H7 (cell line): ENCODE data around the gene MLLT6. TPM values are rescaled to one million over a fixed set of nuclear protein-coding genes. Genes with fewer than 3 reads are reported as not detected.
"Not testable (repeated sequence)": the region's sequence is repeated elsewhere in the genome, so short reads cannot be mapped to it uniquely, and the experiment has no call there.

ENCODE experiments used
- DNase-seq: peaks from one replicate; pipeline ENCODE4 v3.0.0; 2012
- H3K27me3 ChIP-seq: 2 replicates; pipeline ENCODE4 v1.6.0; 2011; ENCODE audit warnings: mild to moderate bottlenecking, low read length; ENCODE audit not compliant: control insufficient read depth, insufficient read depth
- H3K36me3 ChIP-seq: replicated peaks from 2 replicates; pipeline ENCODE4 v1.5.1; 2011; ENCODE audit warnings: low read length; ENCODE audit not compliant: control insufficient read depth, insufficient read depth
- H3K4me3 ChIP-seq: 2 replicates; pipeline ENCODE4 v1.5.1; 2011; ENCODE audit warnings: low read depth, mild to moderate bottlenecking, control low read depth, low read length, moderate library complexity; ENCODE audit not compliant: insufficient read depth
- total RNA-seq: library from RNA; depleted of rRNA; stranded (reverse); fragments of >200 nt; shearing (Covaris generic); gene quantifications from 2 replicates; pipeline ENCODE4 v1.2.3, GENCODE V29; 2014

MLLT6 gene
- total RNA-seq, 1 experiment from 2014 or later = 17.8 TPM

DNA sequence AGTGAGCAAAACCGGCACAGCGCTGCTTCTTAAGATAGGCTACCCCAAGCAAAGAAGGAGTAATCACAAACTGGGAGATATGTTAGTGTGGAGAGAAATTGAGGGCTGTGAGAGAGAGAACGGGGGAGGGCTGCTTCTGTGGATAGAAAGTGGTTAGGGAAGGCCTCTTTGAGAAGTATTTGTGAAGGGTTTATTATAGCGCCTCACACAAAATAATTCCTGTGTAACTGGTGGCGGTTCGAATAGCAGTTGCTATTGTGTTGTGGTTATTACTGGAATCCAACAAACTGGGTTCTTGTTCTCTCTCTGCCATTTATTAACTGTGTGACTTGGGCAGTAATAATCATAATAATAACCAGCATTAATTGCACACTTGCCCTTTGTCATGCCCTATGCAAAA is 15.9 kb downstream of the MLLT6 start:
- no peak for DNase-seq
- Histone ChIP-seq H3K36me3 (no peaks in the 10 kb centered on the region), H3K27me3 (peaks cover 11% of the 10 kb centered on the region), H3K4me3 (no peak overlapping the region)

- no peak for DNase-seq
- Histone ChIP-seq H3K36me3 (no peaks in the 10 kb centered on the region), H3K4me3 (no peak overlapping the region), H3K27me3 (peaks cover 11% of the 10 kb centered on the region)
Observed at GRCh38 chr17:38721802-38722201, 16.7 kb downstream of the MLLT6 start.

- H3K4me3 ChIP-seq = no peak overlapping the region
- no peaks in the 10 kb centered on the region for H3K36me3 ChIP-seq
- H3K27me3 ChIP-seq = peaks cover 19% of the 10 kb centered on the region
- no peak for DNase-seq
Observed at GRCh38 chr17:38724337-38724988, 19.4 kb downstream of the MLLT6 start.

DNA sequence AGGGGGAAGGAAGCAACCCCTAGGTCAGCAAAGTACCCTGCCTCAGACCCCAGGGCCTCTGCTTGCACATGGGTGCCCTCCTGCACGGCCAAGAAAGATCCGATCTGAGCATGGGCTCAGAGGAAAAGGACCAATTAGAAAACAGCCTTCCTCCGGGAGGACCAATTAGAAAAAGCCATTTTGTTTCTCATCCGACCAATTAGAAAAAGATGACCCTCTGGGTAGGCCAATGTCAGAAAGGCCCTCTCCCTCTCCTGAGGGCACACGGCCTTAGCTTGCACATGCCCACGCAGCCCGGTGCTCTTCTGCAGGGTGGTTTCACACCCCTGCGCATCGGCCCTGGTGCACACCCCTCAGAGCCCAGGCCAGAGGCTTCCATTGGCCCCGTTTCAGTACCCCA is 20.0 kb downstream of the MLLT6 start:
- H3K27me3 ChIP-seq = peaks cover 19% of the 10 kb centered on the region
- no peak overlapping the region for H3K4me3 ChIP-seq
- no peaks in the 10 kb centered on the region for H3K36me3 ChIP-seq
- no peak for DNase-seq

GRCh38 chr17:38726145-38726544 is 21.1 kb downstream of the MLLT6 start:
- not testable (repeated sequence) for H3K4me3 ChIP-seq, DNase-seq, H3K36me3 ChIP-seq
- peaks cover 10% of the 10 kb centered on the region for H3K27me3 ChIP-seq

DNA sequence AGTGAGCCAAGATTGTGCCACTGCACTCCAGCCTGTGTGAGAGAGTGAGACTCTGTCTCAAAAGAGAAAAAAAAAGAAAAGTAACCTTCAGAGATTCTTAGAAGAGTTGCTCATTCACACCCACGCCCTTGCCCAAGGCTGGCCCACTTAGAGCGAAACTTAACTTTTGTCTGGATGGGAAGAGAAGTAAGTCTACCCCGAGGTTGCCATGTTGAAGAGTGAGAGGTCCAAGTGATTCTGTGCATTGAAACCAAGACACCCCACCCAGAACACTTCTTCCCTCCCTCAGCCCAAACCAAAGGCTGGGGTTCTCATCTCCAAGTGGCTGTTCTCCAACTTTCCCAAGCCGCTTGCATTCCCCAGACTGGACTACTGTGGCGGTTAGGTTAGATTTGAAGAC is 22.7 kb downstream of the MLLT6 start:
- peaks cover 10% of the 10 kb centered on the region for H3K27me3 ChIP-seq
- no peak overlapping the region for H3K4me3 ChIP-seq
- no peak for DNase-seq
- no peaks in the 10 kb centered on the region; the same call in 1 of the 2 replicates for H3K36me3 ChIP-seq

DNA sequence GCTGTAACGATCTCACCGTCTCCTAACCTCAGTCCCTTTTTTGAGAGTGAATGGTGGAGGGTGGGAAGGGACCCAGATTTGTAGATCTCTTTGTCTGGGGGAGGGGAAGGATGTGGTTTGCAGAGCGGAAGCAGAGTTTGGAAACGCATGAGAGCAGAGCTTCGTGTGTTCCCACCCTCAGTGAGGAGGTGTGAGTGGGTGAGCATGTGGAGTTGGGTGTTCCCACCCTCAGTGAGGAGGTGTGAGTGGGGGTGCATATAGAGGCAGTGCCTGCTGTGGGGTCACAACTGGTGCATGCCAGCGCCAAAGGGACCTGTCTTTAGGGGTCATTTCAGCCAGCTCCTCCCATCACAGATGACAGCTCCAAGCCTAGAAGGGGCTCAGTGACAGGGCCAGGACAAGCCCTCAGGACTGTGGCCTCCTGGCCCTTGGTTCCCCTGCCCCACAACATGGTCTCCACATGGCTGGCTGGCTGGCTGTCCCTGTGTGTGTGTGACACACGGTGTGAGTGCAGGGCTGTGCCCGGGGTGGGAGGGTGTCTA is 23.3 kb downstream of the MLLT6 start:
- DNase-seq = no peak
- Histone ChIP-seq H3K27me3 (peaks cover 10% of the 10 kb centered on the region), H3K4me3 (no peak overlapping the region)

DNA sequence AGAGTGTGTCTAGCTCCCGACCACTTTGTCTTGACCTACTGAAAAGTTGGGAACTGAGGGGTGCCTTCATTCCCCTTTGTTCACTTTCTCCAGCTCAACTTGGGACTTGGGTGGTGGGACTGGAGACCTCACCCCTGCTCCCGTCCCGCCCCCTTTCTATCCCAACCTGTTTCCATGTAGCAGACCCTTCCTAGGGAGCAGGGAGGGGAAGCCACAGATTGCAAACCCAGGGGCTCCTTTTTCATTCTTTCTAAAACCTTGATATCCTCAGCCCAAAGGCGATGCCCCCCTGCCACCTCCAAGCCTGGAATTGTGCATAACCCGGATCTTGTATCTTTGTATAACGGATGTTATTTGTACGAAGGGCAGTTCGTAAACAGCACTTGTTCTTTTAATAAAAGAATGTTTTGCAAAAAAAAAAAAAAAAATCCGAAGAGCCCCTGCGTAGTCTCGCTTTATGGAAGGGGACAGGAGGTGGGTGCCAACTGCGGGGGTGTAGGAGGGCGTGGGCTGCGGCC is 24.4 kb downstream of the MLLT6 start:
- no peak for DNase-seq
- Histone ChIP-seq H3K36me3 (peaks cover 2% of the 10 kb centered on the region), H3K27me3 (peaks cover 10% of the 10 kb centered on the region), H3K4me3 (peak overlapping the region; percentile 75)

More for the DNA sequence above, 23.3 kb downstream of the MLLT6 start:
- H3K36me3 ChIP-seq = no peaks in the 10 kb centered on the region; the same call in none of the 2 replicates

DNA sequence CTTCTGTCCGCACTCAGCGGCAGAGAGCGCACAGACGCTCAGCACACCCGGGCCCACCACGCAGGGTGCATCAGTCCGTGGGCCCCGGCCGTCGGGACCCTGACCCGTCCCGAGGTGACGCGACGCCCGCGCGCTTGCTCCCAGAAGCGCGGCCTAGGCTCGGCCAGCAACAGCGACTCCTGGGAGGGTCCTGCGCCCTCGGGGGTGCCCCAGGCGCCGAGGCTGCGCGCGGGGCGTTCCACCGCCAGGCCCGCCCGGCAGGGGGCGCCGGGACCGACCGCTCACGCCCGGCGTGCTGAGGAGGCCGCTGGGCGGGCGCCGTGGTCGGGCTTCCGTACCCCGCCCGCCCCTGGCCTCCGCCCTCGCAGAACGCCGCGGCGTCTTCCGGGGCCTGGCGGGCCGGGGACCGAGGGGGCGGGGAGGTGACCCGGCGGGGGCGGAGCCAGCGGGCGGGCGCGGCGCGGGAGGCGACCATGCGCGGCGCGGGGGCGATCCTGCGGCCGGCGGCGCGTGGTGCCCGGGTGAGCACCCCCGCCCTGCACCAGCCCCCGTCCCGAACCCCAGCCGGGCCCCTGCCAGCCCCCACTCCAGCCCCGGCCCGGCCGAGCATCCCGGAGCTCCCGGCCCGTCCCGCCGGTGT is 24.9 kb downstream of the MLLT6 start, which contains the start of gene CISD3:
CISD3 (plus strand) TSS at position 456 of the 640 bp plus-strand sequence; CDS start at position 474, 18 bp downstream.
- Histone ChIP-seq H3K36me3 (peaks cover 5% of the 10 kb centered on the region), H3K27me3 (peaks cover 10% of the 10 kb centered on the region), H3K4me3 (peak within 1 kb of the TSS; percentile 75)
- DNase-seq = peak; percentile 97

DNA sequence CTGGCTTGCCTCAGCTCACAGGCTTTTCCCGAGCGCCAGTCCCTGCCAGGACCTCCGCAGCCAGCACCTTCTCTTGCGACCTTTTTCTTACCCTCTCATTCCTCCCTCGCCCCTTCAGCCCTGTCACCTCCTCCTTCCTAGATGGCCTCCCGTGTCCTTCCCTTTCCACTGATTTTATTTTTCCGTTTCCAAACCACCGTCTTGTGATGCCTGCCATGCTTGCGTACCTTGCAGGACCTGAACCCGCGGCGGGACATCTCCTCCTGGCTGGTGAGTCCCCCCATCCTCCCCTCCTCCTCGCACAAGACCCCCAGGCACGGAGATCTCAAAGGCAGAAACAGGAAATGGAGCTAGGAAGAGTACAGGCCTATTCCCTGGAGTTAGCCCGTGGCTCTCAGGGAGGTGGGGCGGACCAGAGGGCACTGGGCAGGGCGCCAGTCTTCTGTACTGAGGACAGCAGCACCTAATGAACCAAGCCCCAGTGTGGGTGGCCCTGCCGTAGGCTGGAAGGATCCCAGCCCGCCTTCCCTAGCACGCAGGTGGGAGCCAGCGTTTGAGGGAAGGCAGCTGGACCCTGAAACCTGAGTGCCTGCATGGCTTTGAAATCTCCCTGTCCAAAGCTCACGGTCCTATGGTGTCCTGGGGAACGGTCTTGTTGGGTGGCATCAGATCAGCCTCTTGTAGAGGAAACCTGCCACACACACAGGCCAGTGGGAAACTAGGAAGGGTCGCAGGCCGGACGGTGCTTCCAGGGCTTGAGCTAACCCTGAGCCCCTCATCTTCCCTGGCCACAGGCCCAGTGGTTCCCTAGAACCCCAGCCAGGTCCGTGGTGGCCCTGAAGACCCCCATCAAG is 25.7 kb downstream of the MLLT6 start:
- DNase-seq = peak; percentile 78
- Histone ChIP-seq H3K27me3 (peaks cover 10% of the 10 kb centered on the region), H3K4me3 (peak overlapping the region; percentile 69), H3K36me3 (peaks cover 5% of the 10 kb centered on the region)

- no peak for DNase-seq
- peaks cover 7% of the 10 kb centered on the region for H3K36me3 ChIP-seq
- H3K4me3 ChIP-seq = no peak overlapping the region
- peaks cover 10% of the 10 kb centered on the region for H3K27me3 ChIP-seq
Observed at GRCh38 chr17:38731526-38732294, 26.6 kb downstream of the MLLT6 start.

DNA sequence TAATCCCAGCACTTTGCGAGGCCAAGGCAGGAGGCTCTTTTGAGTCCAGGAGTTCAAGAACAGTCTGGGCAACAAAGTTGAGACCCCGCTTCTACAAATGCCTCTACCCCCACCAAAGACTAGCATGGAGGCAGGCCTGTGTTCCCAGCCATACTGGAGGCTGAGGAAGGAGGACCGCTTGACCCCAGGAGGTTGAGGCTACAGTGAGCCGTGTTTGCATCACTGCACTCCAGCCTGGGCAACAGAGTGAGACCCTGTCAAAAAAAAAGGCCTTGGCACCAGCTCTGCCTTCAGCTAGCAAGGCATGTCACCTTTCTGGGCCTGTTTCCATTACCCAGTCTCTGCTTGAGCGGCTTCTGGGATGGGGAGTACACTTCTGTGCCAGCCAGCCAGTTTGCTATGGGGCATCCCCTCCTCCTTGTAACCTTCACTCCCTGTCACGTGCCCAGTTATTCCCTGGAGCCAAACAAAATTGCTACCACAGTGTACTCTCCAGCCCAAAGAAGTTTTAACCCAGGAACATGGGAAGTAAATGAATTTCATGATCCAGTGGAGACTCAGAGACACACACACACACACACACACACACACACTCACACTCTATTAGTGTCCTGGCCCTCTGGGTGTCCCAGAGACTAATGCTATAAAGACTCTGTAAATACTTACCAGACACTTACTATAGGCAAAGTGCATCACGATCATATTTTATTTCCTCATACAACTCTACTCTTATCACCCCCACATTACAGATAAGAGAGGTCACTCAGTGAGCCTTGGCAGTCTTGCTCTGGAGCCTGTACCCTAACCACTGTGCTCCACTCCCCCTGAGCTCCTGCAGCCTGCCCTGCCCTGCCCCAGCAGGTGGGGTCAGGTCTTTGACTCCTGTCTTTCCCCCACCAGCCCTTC is 27.6 kb downstream of the MLLT6 start:
- Histone ChIP-seq H3K36me3 (peaks cover 7% of the 10 kb centered on the region), H3K27me3 (peaks cover 10% of the 10 kb centered on the region), H3K4me3 (no peak overlapping the region)
- DNase-seq = no peak
